ENCODE results near the gene MT4.

Gene MT4

GRCh38 chr16:56558024-56558747, 6.7 kb upstream of the MT4 start (continued):
- peak; percentile 53 for TF ChIP-seq PRDM10 (tag by site-specific recombination; IDR thresholded peaks at IDR 0.05)
- TF ChIP-seq ZNF76 (tag by site-specific recombination; IDR thresholded peaks at IDR 0.05; ENCODE audit: borderline replicate concordance, low read depth), result no peak; the same call in 1 of the 2 replicates

GRCh38 chr16:56559109-56559508, 5.8 kb upstream of the MT4 start:
- Histone ChIP-seq H3K27ac (ENCODE audit: extremely low read depth, low read depth, low read length) (no peak overlapping the region), H3K36me3 (ENCODE audit: control insufficient read depth in 2 of 2, insufficient read depth in 1 of 2, low read length in 2 of 2) (no peaks in the 10 kb centered on the region), H3K4me3 (ENCODE audit: low read depth, low read length) (no peak overlapping the region), H3K4me1 (ENCODE audit: control insufficient read depth, insufficient read depth, low read length) (no peaks in the 10 kb centered on the region), H3K9me3 (ENCODE audit: control insufficient read depth, insufficient read depth, low read depth, low read length) (no peaks in the 10 kb centered on the region)
- CTCF ChIA-PET, result interaction anchor here (0.5 kb wide), 1 partner anchor 1967 kb away, joined by 3 read pairs; no protein-coding TSS in a partner anchor
- no peak for TF ChIP-seq ZNF785 (tag by site-specific recombination; IDR thresholded peaks at IDR 0.05)
- peak; percentile 40; the same call in 1 of the 2 replicates for TF ChIP-seq KLF9 (tag by site-specific recombination; IDR thresholded peaks at IDR 0.05; ENCODE audit: low read depth)
- POLR2A ChIA-PET, result no interaction called here

- no peak overlapping the region for H3K27ac ChIP-seq (ENCODE audit: extremely low read depth, low read depth, low read length)
- no peaks in the 10 kb centered on the region for H3K4me1 ChIP-seq (ENCODE audit: control insufficient read depth, insufficient read depth, low read length)
- H3K4me3 ChIP-seq (ENCODE audit: low read depth, low read length), result no peak overlapping the region
- no peaks in the 10 kb centered on the region for H3K36me3 ChIP-seq (ENCODE audit: control insufficient read depth in 2 of 2, insufficient read depth in 1 of 2, low read length in 2 of 2)
- CTCF ChIA-PET, result interaction anchor here (0.6 to 1.0 kb wide), 3 partner anchors 13 to 28 kb away, joined by 3 read pairs; no protein-coding TSS in a partner anchor
- peak; percentile 92 for TF ChIP-seq ZNF623 (tag by site-specific recombination; IDR thresholded peaks at IDR 0.05)
- TF ChIP-seq ZNF175 (tag by site-specific recombination; IDR thresholded peaks at IDR 0.05), result no peak
- no peaks in the 10 kb centered on the region for H3K9me3 ChIP-seq (ENCODE audit: control insufficient read depth, insufficient read depth, low read depth, low read length)
- POLR2A ChIA-PET, result interaction anchor here (1.3 kb wide), 1 partner anchor 109 kb away, joined by 4 read pairs; the partner anchor contains the start of genes NUDT21 and OGFOD1
Observed at GRCh38 chr16:56560447-56560846, 4.4 kb upstream of the MT4 start.

- Histone ChIP-seq H3K4me3 (ENCODE audit: low read depth, low read length) (no peak overlapping the region), H3K27ac (ENCODE audit: extremely low read depth, low read depth, low read length) (no peak overlapping the region), H3K36me3 (ENCODE audit: control insufficient read depth in 2 of 2, insufficient read depth in 1 of 2, low read length in 2 of 2) (no peaks in the 10 kb centered on the region), H3K9me3 (ENCODE audit: control insufficient read depth, insufficient read depth, low read depth, low read length) (no peaks in the 10 kb centered on the region), H3K4me1 (ENCODE audit: control insufficient read depth, insufficient read depth, low read length) (no peaks in the 10 kb centered on the region)
- POLR2A ChIA-PET, result interaction anchor here (1.3 kb wide), 1 partner anchor 110 kb away, joined by 4 read pairs; the partner anchor contains the start of genes NUDT21 and OGFOD1
- TF ChIP-seq ZNF585B (tag by site-specific recombination; IDR thresholded peaks at IDR 0.05) (no peak), ZNF121 (tag by site-specific recombination; IDR thresholded peaks at IDR 0.05) (no peak), ZNF341 (tag by site-specific recombination; IDR thresholded peaks at IDR 0.05; ENCODE audit: low read depth) (no peak), GLIS1 (tag by site-specific recombination; IDR thresholded peaks at IDR 0.05) (peak; percentile 27; the same call in 1 of the 2 replicates), ZNF580 (tag by site-specific recombination; IDR thresholded peaks at IDR 0.05) (no peak), ZNF645 (tag by site-specific recombination; IDR thresholded peaks at IDR 0.05) (no peak)
- CTCF ChIA-PET, result interaction anchor here (1.1 to 1.4 kb wide), 2 partner anchors 15 to 140 kb away, joined by 3 to 5 read pairs; no protein-coding TSS in a partner anchor
Observed at GRCh38 chr16:56561126-56561525, 3.7 kb upstream of the MT4 start.
